Neural cell (in vitro differentiated cells): ENCODE data around the gene EYS. TPM values are rescaled to one million over a fixed set of nuclear protein-coding genes. Genes with fewer than 3 reads are reported as not detected.

Experiments used
- H2AFZ ChIP-seq: fragments of 200-600, 300-800 bp; sonication (generic), shearing (Covaris generic); 2 replicates; pipeline ENCODE4 v1.6.0; 2014; ENCODE audit warnings: low read depth, mild to moderate bottlenecking, antibody characterized with exemption, low read length, moderate library complexity
- H3F3A ChIP-seq: fragments of 200-600 bp; shearing (Covaris generic); 2 replicates; pipeline ENCODE4 v1.6.1; 2016; ENCODE audit warnings: mild to moderate bottlenecking, moderate library complexity, mixed read lengths, antibody characterized with exemption, low read length; ENCODE audit not compliant: insufficient read depth, poor library complexity, severe bottlenecking
- H3K27ac ChIP-seq: fragments of 200-600, 300-800 bp; sonication (generic), shearing (Covaris generic); 2 replicates; pipeline ENCODE4 v1.5.1; 2014; ENCODE audit warnings: mild to moderate bottlenecking, low read length, moderate library complexity
- H3K27me3 ChIP-seq: fragments of 300-800, 200-600 bp; sonication (generic), shearing (Covaris generic); 2 replicates; pipeline ENCODE4 v1.6.0; 2014; ENCODE audit warnings: mild to moderate bottlenecking, low read depth, low read length, moderate library complexity; ENCODE audit not compliant: insufficient read depth
- H3K36me3 ChIP-seq: fragments of 300-800, 200-600 bp; sonication (generic), shearing (Covaris generic); 2 replicates; pipeline ENCODE4 v1.5.1; 2014; ENCODE audit warnings: mild to moderate bottlenecking, antibody characterized with exemption, low read length, moderate library complexity; ENCODE audit not compliant: insufficient read depth
- H3K4me2 ChIP-seq: fragments of 300-800, 200-600 bp; sonication (generic), shearing (Covaris generic); 2 replicates; pipeline ENCODE4 v1.6.0; 2014; ENCODE audit warnings: mild to moderate bottlenecking, low read length
- H3K4me3 ChIP-seq: fragments of 300-800, 200-600 bp; sonication (generic), shearing (Covaris generic); 2 replicates; pipeline ENCODE4 v1.5.1; 2014; ENCODE audit warnings: mild to moderate bottlenecking, low read length, moderate library complexity
- H3K79me2 ChIP-seq: fragments of 200-600 bp; shearing (Covaris generic); replicated peaks from 2 replicates; pipeline ENCODE4 v1.6.0; 2014; ENCODE audit warnings: mild to moderate bottlenecking, low read length, moderate library complexity; ENCODE audit not compliant: insufficient read depth
- H3K9ac ChIP-seq: fragments of 300-800, 200-600 bp; sonication (generic), shearing (Covaris generic); 2 replicates; pipeline ENCODE4 v1.6.1; 2016; ENCODE audit warnings: mild to moderate bottlenecking, low read length, mixed read lengths
- H3K9me2 ChIP-seq: fragments of 200-600 bp; shearing (Covaris generic); 2 replicates; pipeline ENCODE4 v1.6.1; 2016; ENCODE audit warnings: mild to moderate bottlenecking, low read length, mixed read lengths; ENCODE audit not compliant: insufficient read depth
- H3K9me3 ChIP-seq: fragments of 200-600, 300-800 bp; sonication (generic), shearing (Covaris generic); 2 replicates; pipeline ENCODE4 v1.6.1; 2016; ENCODE audit warnings: mild to moderate bottlenecking, mixed run types, low read length, moderate library complexity, mixed read lengths
- H4K20me1 ChIP-seq: fragments of 200-600 bp; shearing (Covaris generic); 2 replicates; pipeline ENCODE4 v1.6.1; 2016; ENCODE audit warnings: mild to moderate bottlenecking, mixed run types; ENCODE audit not compliant: insufficient read depth
- CTCF ChIP-seq: fragments of 450-650 bp; IDR thresholded peaks from 2 replicates; pipeline ENCODE4 v1.5.1; 2014; ENCODE audit warnings: antibody characterized with exemption, mild to moderate bottlenecking, moderate library complexity; ENCODE audit not compliant: poor library complexity, severe bottlenecking
- EP300 ChIP-seq: fragments of 450-650 bp; conservative IDR thresholded peaks from 2 replicates; pipeline ENCODE4 v1.6.1; 2014; ENCODE audit warnings: antibody characterized with exemption, mild to moderate bottlenecking, moderate library complexity; ENCODE audit not compliant: poor library complexity, severe bottlenecking
- EZH2 ChIP-seq: fragments of 200-600, 300-800 bp; shearing (Covaris generic), sonication (generic); IDR thresholded peaks from 2 replicates; pipeline ENCODE4 v1.6.1; 2014; ENCODE audit warnings: antibody characterized with exemption, low read length, borderline replicate concordance, mild to moderate bottlenecking; ENCODE audit not compliant: insufficient read depth, poor library complexity, severe bottlenecking
- MXI1 ChIP-seq: fragments of 450-650 bp; conservative IDR thresholded peaks from 2 replicates; pipeline ENCODE4 v1.6.1; 2014; ENCODE audit warnings: antibody characterized with exemption, mild to moderate bottlenecking; ENCODE audit not compliant: poor library complexity, severe bottlenecking
- POLR2AphosphoS5 ChIP-seq: IDR thresholded peaks from 2 replicates; pipeline ENCODE4 v1.6.1; 2012
- RAD21 ChIP-seq: fragments of 450-650 bp; conservative IDR thresholded peaks from 2 replicates; pipeline ENCODE4 v1.6.1; 2014; ENCODE audit warnings: antibody characterized with exemption, mild to moderate bottlenecking, moderate library complexity
- REST ChIP-seq: IDR thresholded peaks from 2 replicates; pipeline ENCODE4 v1.6.1; 2012; ENCODE audit warnings: borderline replicate concordance
- SMC3 ChIP-seq: fragments of 450-650 bp; conservative IDR thresholded peaks from 2 replicates; pipeline ENCODE4 v1.6.1; 2014; ENCODE audit warnings: antibody characterized with exemption, mild to moderate bottlenecking, moderate library complexity; ENCODE audit not compliant: poor library complexity
- TAF1 ChIP-seq: IDR thresholded peaks from 2 replicates; pipeline ENCODE4 v1.6.1; 2012; ENCODE audit warnings: low read depth
- polyA plus RNA-seq: library from polyadenylated mRNA; depleted of rRNA; stranded (reverse); fragments of >200 nt; gene quantifications from 2 replicates; pipeline ENCODE4 v1.2.3, GENCODE V29; 2014

Gene EYS
- polyA plus RNA-seq, 1 donor from 2014 or later, result 0.38 TPM

- no peaks in the 10 kb centered on the region for H3K27me3 ChIP-seq
- H3K4me3 ChIP-seq, result no peak overlapping the region
- H3K27ac ChIP-seq, result no peak overlapping the region
- TF ChIP-seq CTCF (no peak), EZH2 (no peak), EP300 (no peak), MXI1 (no peak), TAF1 (no peak), REST (no peak), RAD21 (no peak), POLR2AphosphoS5 (no peak), SMC3 (no peak)
- H4K20me1 ChIP-seq, result no peaks in the 10 kb centered on the region
- H3K9ac ChIP-seq, result no peak overlapping the region
- no peak overlapping the region for H3K4me2 ChIP-seq
- H3K9me2 ChIP-seq, result no peaks in the 10 kb centered on the region
- no peak overlapping the region for H2AFZ ChIP-seq
- no peaks in the 10 kb centered on the region for H3K9me3 ChIP-seq
- H3K79me2 ChIP-seq, result no peaks in the 10 kb centered on the region
- H3K36me3 ChIP-seq, result no peaks in the 10 kb centered on the region
- no peaks in the 10 kb centered on the region for H3F3A ChIP-seq
Measured at GRCh38 chr6:64912966-64913365, 794.1 kb downstream of the EYS start.

- Histone ChIP-seq H3F3A (no peaks in the 10 kb centered on the region), H3K36me3 (no peaks in the 10 kb centered on the region), H3K9ac (no peak overlapping the region), H3K4me2 (no peak overlapping the region), H2AFZ (no peak overlapping the region), H3K79me2 (no peaks in the 10 kb centered on the region), H4K20me1 (no peaks in the 10 kb centered on the region), H3K4me3 (no peak overlapping the region), H3K9me3 (no peaks in the 10 kb centered on the region), H3K9me2 (no peaks in the 10 kb centered on the region), H3K27ac (no peak overlapping the region), H3K27me3 (no peaks in the 10 kb centered on the region)
- TF ChIP-seq REST, result no peak
- TF ChIP-seq EP300, result no peak
- no peak for TF ChIP-seq MXI1
- TF ChIP-seq SMC3, result no peak
- no peak for TF ChIP-seq CTCF
- no peak for TF ChIP-seq RAD21
- no peak for TF ChIP-seq TAF1
- no peak for TF ChIP-seq POLR2AphosphoS5
- no peak for TF ChIP-seq EZH2
Measured at GRCh38 chr6:64908104-64908503, 798.9 kb downstream of the EYS start.
